OCI-LY3 (cell line): ENCODE results near the gene BCOR.

Experiments used
- H2AFZ ChIP-seq: fragments of 200-600, 300-600 bp; shearing (Covaris generic); 2 replicates; pipeline ENCODE4 v1.6.0; 2014; ENCODE audit warnings: antibody characterized with exemption, low read depth, low read length
- H3K27ac ChIP-seq: fragments of 200-600, 300-600 bp; sonication (generic); 2 replicates; pipeline ENCODE4 v1.5.1; 2014; ENCODE audit warnings: mild to moderate bottlenecking, low read length, moderate library complexity, mixed read lengths
- H3K27me3 ChIP-seq: fragments of 200-600, 300-600 bp; sonication (generic); 2 replicates; pipeline ENCODE4 v1.6.1; 2014; ENCODE audit warnings: low read depth, low read length, mixed read lengths
- H3K36me3 ChIP-seq: fragments of 200-600, 300-600 bp; sonication (generic); replicated peaks from 2 replicates; pipeline ENCODE3; 2014; ENCODE audit warnings: low read depth, low read length, mixed read lengths
- H3K4me1 ChIP-seq: fragments of 300-600, 200-600 bp; sonication (generic); 2 replicates; pipeline ENCODE4 v1.6.1; 2014; ENCODE audit warnings: low read length, mixed read lengths
- H3K4me2 ChIP-seq: fragments of 200-600, 300-600 bp; sonication (generic); 2 replicates; pipeline ENCODE4 v1.6.1; 2014; ENCODE audit warnings: low read length, mixed read lengths
- H3K4me3 ChIP-seq: fragments of 300-600, 200-600 bp; sonication (generic); 2 replicates; pipeline ENCODE4 v1.5.1; 2014; ENCODE audit warnings: antibody characterized with exemption, mild to moderate bottlenecking, low read length, moderate library complexity
- H3K79me2 ChIP-seq: fragments of 300-600, 200-600 bp; shearing (Covaris generic); 2 replicates; pipeline ENCODE4 v1.6.1; 2014; ENCODE audit warnings: mild to moderate bottlenecking, low read length, mixed read lengths
- H3K9ac ChIP-seq: fragments of 300-600, 200-600 bp; shearing (Covaris generic); 2 replicates; pipeline ENCODE4 v1.6.0; 2014; ENCODE audit warnings: mild to moderate bottlenecking, low read length, moderate library complexity
- H3K9me3 ChIP-seq: fragments of 200-600, 300-600 bp; shearing (Covaris generic); 2 replicates; pipeline ENCODE4 v1.6.1; 2014; ENCODE audit warnings: low read length, mixed read lengths; ENCODE audit not compliant: insufficient read depth
- H4K20me1 ChIP-seq: fragments of 200-600, 300-600 bp; sonication (generic); 2 replicates; pipeline ENCODE4 v1.6.1; 2016; ENCODE audit warnings: low read length, mixed read lengths; ENCODE audit not compliant: insufficient read depth
- CTCF ChIP-seq: fragments of 200-600, 300-600 bp; sonication (generic); IDR thresholded peaks from 2 replicates; pipeline ENCODE4 v1.5.1; 2014; ENCODE audit warnings: antibody characterized with exemption, low read length, low read depth
- EZH2phosphoT487 ChIP-seq: fragments of 200-600 bp; shearing (Covaris generic); IDR thresholded peaks from 2 replicates; pipeline ENCODE4 v1.6.1; 2018; ENCODE audit warnings: antibody characterized with exemption, mixed run types, low read depth

BCOR gene

DNA sequence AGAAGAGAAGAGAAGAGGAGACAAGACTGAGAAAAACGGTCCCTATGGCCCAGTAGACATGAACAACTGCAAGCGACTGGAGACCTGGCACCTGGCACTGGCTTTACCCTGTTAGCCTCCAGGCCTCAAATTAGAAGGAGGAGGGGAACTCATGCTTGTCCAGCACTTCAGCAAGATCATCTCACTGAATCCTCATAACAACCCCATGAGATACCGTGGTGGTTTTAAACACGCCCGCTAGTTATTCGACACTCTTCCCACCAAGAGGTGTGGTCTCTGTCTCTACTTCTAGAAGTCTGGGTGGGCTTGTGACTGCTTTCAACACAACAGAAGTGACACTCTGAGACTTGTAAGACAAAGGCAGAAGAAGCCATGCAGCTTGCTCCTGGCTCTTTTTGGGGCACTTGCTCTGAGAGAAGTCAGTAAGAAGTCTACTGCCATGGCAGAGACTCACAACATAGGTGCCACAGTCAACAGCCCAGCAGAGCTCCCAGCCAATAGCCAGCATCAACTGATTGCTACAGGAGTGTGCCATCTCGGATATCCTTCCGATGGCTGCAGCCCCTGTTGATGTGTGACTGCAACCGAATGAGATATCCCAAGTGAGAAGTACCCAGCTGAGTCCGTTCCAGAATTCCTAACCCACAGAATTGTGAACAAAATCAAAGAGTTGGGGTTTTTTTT, 34.0 kb upstream of the BCOR start:
- Histone ChIP-seq H3K36me3 (no peaks in the 10 kb centered on the region), H3K79me2 (no peaks in the 10 kb centered on the region), H2AFZ (no peak overlapping the region), H3K4me2 (no peak overlapping the region), H3K9ac (no peak overlapping the region), H3K9me3 (no peaks in the 10 kb centered on the region), H3K4me3 (no peak overlapping the region), H3K27me3 (no peaks in the 10 kb centered on the region), H3K27ac (no peak overlapping the region), H4K20me1 (no peaks in the 10 kb centered on the region), H3K4me1 (no peaks in the 10 kb centered on the region)
- TF ChIP-seq EZH2phosphoT487 (no peak), CTCF (no peak)

DNA sequence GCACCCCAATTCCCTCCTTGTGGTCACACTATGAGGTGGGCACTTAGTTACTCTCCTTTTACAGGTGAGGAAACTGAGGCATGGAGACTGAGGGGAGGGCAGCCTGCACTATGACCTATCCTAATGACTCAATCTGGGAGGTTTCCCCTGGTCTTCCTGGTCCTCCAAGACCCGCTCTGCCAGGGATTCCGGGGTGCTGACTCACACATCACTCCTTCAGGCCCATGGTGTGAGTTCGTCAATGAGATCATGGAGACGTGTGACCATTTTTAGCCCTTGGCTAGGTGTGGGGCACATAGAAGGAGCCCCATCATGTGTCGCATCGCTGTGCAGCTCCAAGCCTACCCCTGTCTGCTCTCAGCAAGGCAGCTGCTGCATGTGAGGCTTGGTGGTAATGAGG, 32.4 kb upstream of the BCOR start:
- Histone ChIP-seq H4K20me1 (no peaks in the 10 kb centered on the region), H3K36me3 (no peaks in the 10 kb centered on the region), H3K4me3 (no peak overlapping the region), H3K4me2 (no peak overlapping the region), H3K9ac (no peak overlapping the region), H3K79me2 (no peaks in the 10 kb centered on the region), H3K27ac (no peak overlapping the region), H3K4me1 (no peaks in the 10 kb centered on the region), H3K9me3 (no peaks in the 10 kb centered on the region), H2AFZ (no peak overlapping the region), H3K27me3 (no peaks in the 10 kb centered on the region)
- TF ChIP-seq EZH2phosphoT487 (no peak), CTCF (no peak)

GRCh38 chrX:40127052-40127451, 29.3 kb upstream of the BCOR start:
- Histone ChIP-seq H3K27ac (no peak overlapping the region), H2AFZ (no peak overlapping the region), H4K20me1 (no peaks in the 10 kb centered on the region), H3K79me2 (no peaks in the 10 kb centered on the region), H3K4me2 (no peak overlapping the region), H3K4me3 (no peak overlapping the region), H3K4me1 (no peaks in the 10 kb centered on the region), H3K27me3 (no peaks in the 10 kb centered on the region), H3K9me3 (no peaks in the 10 kb centered on the region), H3K36me3 (no peaks in the 10 kb centered on the region), H3K9ac (no peak overlapping the region)
- TF ChIP-seq CTCF (no peak), EZH2phosphoT487 (no peak)

- Histone ChIP-seq H4K20me1 (no peaks in the 10 kb centered on the region), H3K4me1 (no peaks in the 10 kb centered on the region), H3K9ac (no peak overlapping the region), H3K27me3 (no peaks in the 10 kb centered on the region), H3K4me2 (no peak overlapping the region), H2AFZ (no peak overlapping the region), H3K27ac (no peak overlapping the region), H3K79me2 (no peaks in the 10 kb centered on the region), H3K4me3 (no peak overlapping the region), H3K36me3 (no peaks in the 10 kb centered on the region), H3K9me3 (no peaks in the 10 kb centered on the region)
- TF ChIP-seq CTCF (no peak), EZH2phosphoT487 (no peak)
Measured at GRCh38 chrX:40122487-40122886, 24.7 kb upstream of the BCOR start.
